ENCODE data around the gene VRK3. TPM values are rescaled to one million over a fixed set of nuclear protein-coding genes. Genes with fewer than 3 reads are reported as not detected.
"Not testable (repeated sequence)": the region's sequence is repeated elsewhere in the genome, so short reads cannot be mapped to it uniquely, and the experiment has no call there.

The VRK3 gene
- total RNA-seq, 1 donor from 2014 or later = 38.0 TPM

DNA sequence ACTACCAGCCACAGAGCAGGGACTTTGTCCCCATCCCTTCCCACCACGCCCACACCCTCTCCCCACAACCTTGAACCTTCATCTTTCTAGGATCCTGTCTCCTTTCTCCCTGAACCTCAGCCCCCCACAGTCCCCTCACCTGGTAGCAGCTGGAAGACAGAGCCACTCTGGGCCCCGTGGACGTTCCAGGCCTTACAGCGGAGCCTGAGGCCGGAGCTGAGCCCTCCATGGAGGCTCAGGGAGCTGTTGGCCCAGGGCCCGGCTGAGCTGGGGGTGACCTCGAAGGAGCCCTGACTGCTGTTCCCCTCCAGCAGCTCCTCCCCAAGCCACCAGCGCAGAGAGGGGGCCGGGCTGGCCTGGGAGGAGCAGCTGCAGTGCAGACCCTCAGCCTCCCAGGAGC lies 67.0 kb downstream of the VRK3 start:
- not testable (repeated sequence) for DNase-seq (ENCODE audit: low spot score); ATAC-seq

DNA sequence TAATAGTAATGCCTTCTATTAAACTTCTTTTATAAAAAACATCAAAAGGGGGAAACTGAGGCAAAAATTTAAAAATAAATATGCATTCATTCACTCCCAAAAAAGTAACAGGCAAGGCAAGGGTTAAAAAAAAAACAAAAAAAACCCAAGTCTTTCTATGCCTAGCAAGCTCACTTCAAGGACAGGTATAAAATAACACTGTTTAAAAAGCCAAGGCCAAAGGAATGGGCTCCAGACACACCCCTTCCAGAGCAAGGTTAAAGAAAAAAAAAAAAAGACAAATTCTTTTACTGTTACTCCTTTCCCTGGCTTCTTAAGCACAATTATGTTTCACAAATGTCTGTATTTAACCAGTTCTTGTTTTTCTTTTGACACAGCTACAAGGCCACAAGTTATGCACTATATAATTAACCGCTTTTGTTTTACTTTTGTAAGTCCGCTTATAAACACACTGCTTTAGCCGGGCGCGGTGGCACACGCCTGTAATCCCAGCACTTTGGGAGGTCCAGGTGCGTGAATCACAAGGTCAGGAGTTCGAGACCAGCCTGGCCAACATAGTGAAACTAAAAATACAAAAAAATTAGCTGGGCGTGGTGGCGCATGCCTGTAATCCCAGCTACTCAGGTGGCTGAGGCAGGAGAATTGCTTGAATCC lies 67.8 kb downstream of the VRK3 start:
- ATAC-seq = no peak
- DNase-seq (ENCODE audit: low spot score) = no peak

DNA sequence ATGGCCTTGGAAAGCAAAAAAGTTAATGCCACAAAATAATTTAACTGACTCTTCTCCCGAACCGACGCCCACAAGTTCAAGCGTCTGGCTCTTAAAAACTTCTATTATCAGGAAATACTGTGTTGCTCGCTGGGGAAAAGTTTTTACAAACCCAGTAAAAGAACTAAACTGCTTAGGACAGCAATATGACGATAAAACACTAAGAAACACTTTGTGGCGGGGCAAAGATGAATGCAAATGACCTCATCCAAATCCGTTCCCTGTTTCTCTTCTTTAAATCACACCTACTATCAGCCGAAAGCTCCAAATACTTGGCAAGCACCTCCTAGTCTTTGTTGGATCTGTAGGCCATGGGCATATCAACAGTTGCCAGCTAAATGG lies 69.1 kb downstream of the VRK3 start:
- no peak for DNase-seq (ENCODE audit: low spot score)
- ATAC-seq = no peak

DNA sequence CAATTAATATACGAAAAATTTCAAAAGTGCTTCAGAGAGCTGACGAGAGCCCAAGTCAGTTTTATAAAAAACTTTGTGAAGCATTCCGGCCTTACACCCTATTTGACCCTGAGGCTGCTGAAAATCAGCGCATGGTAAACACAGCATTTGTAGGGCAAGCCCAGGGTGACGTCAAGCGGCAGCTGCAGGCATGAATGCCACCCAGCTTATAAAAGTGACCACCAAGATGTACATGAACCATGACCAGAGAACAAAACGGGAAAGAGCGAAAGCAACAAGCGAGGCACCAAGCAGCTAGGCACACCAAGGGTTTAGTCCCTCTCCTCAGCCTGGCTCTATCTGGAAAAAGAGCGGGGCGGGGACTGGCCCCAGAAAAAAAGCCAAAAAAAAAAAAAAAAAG lies 70.2 kb downstream of the VRK3 start:
- no peak for ATAC-seq
- DNase-seq (ENCODE audit: low spot score) = no peak

- no peak for DNase-seq (ENCODE audit: low spot score)
- peak; percentile 65 for ATAC-seq
Observed at GRCh38 chr19:49954092-49954829, 70.9 kb downstream of the VRK3 start.

GRCh38 chr19:49953416-49953815 lies 71.8 kb downstream of the VRK3 start:
- ATAC-seq (peak; percentile 20), DNase-seq (ENCODE audit: low spot score) (no peak)

GRCh38 chr19:49952906-49953305 lies 72.3 kb downstream of the VRK3 start:
- DNase-seq (ENCODE audit: low spot score) = no peak
- no peak for ATAC-seq

GRCh38 chr19:49952479-49952836 lies 72.7 kb downstream of the VRK3 start:
- no peak for ATAC-seq
- DNase-seq (ENCODE audit: low spot score) = no peak

GRCh38 chr19:49951806-49952478 lies 73.2 kb downstream of the VRK3 start:
- DNase-seq (ENCODE audit: low spot score) = no peak
- ATAC-seq = no peak

GRCh38 chr19:49950956-49951526 lies 74.1 kb downstream of the VRK3 start:
- no peak for ATAC-seq
- DNase-seq (ENCODE audit: low spot score) = no peak

GRCh38 chr19:49950590-49950948 lies 74.6 kb downstream of the VRK3 start:
- no peak for DNase-seq (ENCODE audit: low spot score)
- no peak for ATAC-seq

- DNase-seq (ENCODE audit: low spot score) (no peak), ATAC-seq (no peak)
Observed at GRCh38 chr19:49949742-49950589, 75.2 kb downstream of the VRK3 start.

GRCh38 chr19:49946415-49946814 lies 78.8 kb downstream of the VRK3 start:
- ATAC-seq = no peak
- no peak for DNase-seq (ENCODE audit: low spot score)

DNA sequence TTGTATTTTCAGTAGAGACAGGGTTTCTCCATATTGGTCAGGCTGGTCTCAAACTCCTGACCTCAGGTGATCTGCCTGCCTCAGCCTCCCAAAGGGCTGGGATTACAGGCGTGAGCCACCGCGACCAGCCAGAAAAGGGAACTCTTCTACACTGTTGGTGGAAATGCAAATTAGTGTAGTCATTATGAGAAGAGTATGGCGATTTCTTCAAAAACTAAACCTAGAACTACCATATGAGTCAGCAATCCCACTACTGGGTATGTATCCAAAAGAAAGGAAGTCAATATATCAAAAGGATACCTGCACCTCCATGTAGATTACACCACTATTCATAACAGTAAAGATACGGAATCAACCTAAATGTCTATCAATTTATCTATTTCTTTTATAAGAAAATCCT lies 80.6 kb downstream of the VRK3 start:
- not testable (repeated sequence) for ATAC-seq; DNase-seq (ENCODE audit: low spot score)

DNA sequence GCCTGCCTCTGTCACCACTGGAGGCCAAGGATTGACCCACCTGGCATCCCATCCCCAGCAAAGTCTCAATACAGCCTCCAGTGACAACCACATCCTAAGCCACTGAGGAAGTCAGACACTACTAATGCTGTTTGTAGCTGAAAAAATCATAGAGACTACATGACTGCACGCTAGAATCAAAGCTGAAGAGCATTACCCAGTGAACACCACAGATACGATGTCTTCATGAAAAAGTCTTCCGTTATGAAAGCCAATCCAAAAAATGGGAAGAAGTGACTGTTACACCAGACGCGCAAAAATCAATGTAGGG lies 84.7 kb downstream of the VRK3 start:
- DNase-seq (ENCODE audit: low spot score) = no peak
- ATAC-seq = no peak

GRCh38 chr19:49939721-49940481 lies 85.3 kb downstream of the VRK3 start:
- DNase-seq (ENCODE audit: low spot score) (no peak), ATAC-seq (no peak)

GRCh38 chr19:49938662-49939061 lies 86.5 kb downstream of the VRK3 start:
- no peak for DNase-seq (ENCODE audit: low spot score)
- ATAC-seq = no peak

- DNase-seq (ENCODE audit: low spot score) (peak; percentile 78), ATAC-seq (peak; percentile 71)
Observed at GRCh38 chr19:49937750-49938381, 87.3 kb downstream of the VRK3 start.

GRCh38 chr19:49936549-49936948 lies 88.6 kb downstream of the VRK3 start:
- ATAC-seq = no peak

GRCh38 chr19:49933643-49934042 lies 91.5 kb downstream of the VRK3 start:
- ATAC-seq = peak; percentile 1
- DNase-seq (ENCODE audit: low spot score) = no peak

More at GRCh38 chr19:49936549-49936948, 88.6 kb downstream of the VRK3 start:
- no peak for DNase-seq (ENCODE audit: low spot score)
